K562 (cell line): Measurements from ENCODE around the gene CNDP2. TPM values are rescaled to one million over a fixed set of nuclear protein-coding genes. Genes with fewer than 3 reads are reported as not detected.

ENCODE experiments used
- FOXM1 ChIP-seq, 2 experiments: fragments of 450-650 bp in 1 of 2; sonication (generic) in 1 of 2; formaldehyde crosslinking in 1 of 2; IDR thresholded peaks; 2 replicates each; pipeline versions ENCODE4 v1.6.1 to v1.9.0; 2017 to 2022; ENCODE audit warnings: low read depth in 2 of 2, mild to moderate bottlenecking in 2 of 2, missing genetic modification reagents in 1 of 2, moderate library complexity in 1 of 2
- KAT2B ChIP-seq: IDR thresholded peaks from one replicate; pipeline ENCODE4 v1.6.1; 2012; ENCODE audit warnings: low read depth, mild to moderate bottlenecking, control low read depth, inconsistent platforms, low read length, moderate library complexity
- NR2C1 ChIP-seq, 2 experiments: fragments of 450-650 bp; IDR thresholded peaks; 2 replicates each; pipeline ENCODE4 v1.6.1; 2017; ENCODE audit warnings: mild to moderate bottlenecking in 2 of 2, antibody characterized with exemption in 1 of 2, inconsistent platforms in 1 of 2, missing compliant biosample characterization in 1 of 2, missing genetic modification characterization in 1 of 2
- PURB ChIP-seq: sonication (generic); formaldehyde crosslinking; IDR thresholded peaks from 2 replicates; pipeline ENCODE4 v1.9.0; 2021; ENCODE audit warnings: low read depth, mild to moderate bottlenecking, missing genetic modification reagents
- SRF ChIP-seq, 2 experiments: fragments of 250-450, 450-650 bp in 1 of 2; sonication (Bioruptor Pico) in 1 of 2; sonication (generic) in 1 of 2; formaldehyde crosslinking; IDR thresholded peaks; 2 replicates each; pipeline versions ENCODE4 v1.5.0 to v1.5.1; 2020 to 2022; ENCODE audit warnings: mild to moderate bottlenecking in 1 of 2, missing genetic modification reagents in 1 of 2
- TAL1 ChIP-seq: fragments of 450-650 bp; IDR thresholded peaks from 2 replicates; pipeline ENCODE4 v1.6.1; 2016; ENCODE audit warnings: mild to moderate bottlenecking
- ZNF146 ChIP-seq: IDR thresholded peaks from one replicate; pipeline ENCODE4 v1.6.1; 2018; ENCODE audit warnings: missing compliant biosample characterization; ENCODE audit not compliant: unreplicated experiment
- ZNF239 ChIP-seq: fragments of 250-450 bp; sonication (Bioruptor Pico); IDR thresholded peaks from 2 replicates; pipeline ENCODE4 v1.4.0; 2020; ENCODE audit warnings: mild to moderate bottlenecking
- ZNF551 ChIP-seq: fragments of 250-450 bp; sonication (Bioruptor Pico); IDR thresholded peaks from 2 replicates; pipeline ENCODE4 v1.5.0; 2021; ENCODE audit warnings: mild to moderate bottlenecking, moderate library complexity
- ZNF639 ChIP-seq, 2 experiments: fragments of 200-800 bp in 1 of 2; sonication (Bioruptor generic) in 1 of 2; sonication (generic) in 1 of 2; formaldehyde crosslinking in 1 of 2; IDR thresholded peaks in 1 of 2; conservative IDR thresholded peaks in 1 of 2; 2 replicates each; pipeline versions ENCODE4 v1.5.0 to v1.6.1; 2016 to 2020; ENCODE audit warnings: missing compliant biosample characterization in 1 of 2, missing genetic modification characterization in 1 of 2, missing genetic modification reagents in 1 of 2
- polyA plus RNA-seq, 8 experiments: library from polyadenylated mRNA; depleted of rRNA in 4 of 8; stranded (reverse) in 5 of 8; unstranded in 3 of 8; fragments of >200 nt; fragmentation: Nextera tagmentation in 2 of 8; fragmentation: Illumina TruSeq in 1 of 8; extraction: Ambion mirVana in 2 of 8; extraction: Trizol in 1 of 8; gene quantifications; 2 replicates each; pipeline versions ENCODE4 v1.2.1 to v1.2.3, GENCODE V29; 2011 to 2014; ENCODE audit warnings: inconsistent platforms in 1 of 8, missing spikeins in 1 of 8
- total RNA-seq, 7 experiments: library from RNA; depleted of rRNA in 6 of 7; stranded (reverse); fragments of >200 nt in 6 of 7; fragmentation: Illumina TruSeq in 2 of 7; extraction: Trizol in 2 of 7; gene quantifications; 2 replicates each; pipeline versions ENCODE4 v1.2.1 to v1.2.3, GENCODE V29; 2011 to 2021; ENCODE audit warnings: low replicate concordance in 1 of 7
- TF ChIP-seq, protein P1 (sequence below), 2 experiments: fragments of 250-450 bp in 1 of 2; fragments of 450-650 bp in 1 of 2; sonication (Bioruptor Pico) in 1 of 2; IDR thresholded peaks; 2 replicates each; pipeline versions ENCODE4 v1.6.1 to v1.8.0; 2016 to 2021; ENCODE audit warnings: mild to moderate bottlenecking in 2 of 2, moderate library complexity in 2 of 2, missing compliant biosample characterization in 1 of 2, missing genetic modification characterization in 1 of 2
- TF ChIP-seq, protein P2 (sequence below), 3 experiments: fragments of 200-800 bp in 1 of 3; sonication (Bioruptor generic) in 1 of 3; sonication (generic) in 1 of 3; formaldehyde crosslinking in 1 of 3; IDR thresholded peaks; 2 replicates each; pipeline versions ENCODE4 v1.6.1 to v1.8.0; 2016 to 2022; ENCODE audit warnings: mild to moderate bottlenecking in 2 of 3, missing compliant biosample characterization in 2 of 3, missing genetic modification characterization in 2 of 3, missing genetic modification reagents in 1 of 3
- TF ChIP-seq, protein P3 (sequence below): fragments of 250-450 bp; sonication (Bioruptor Pico); IDR thresholded peaks from 2 replicates; pipeline ENCODE4 v1.9.0; 2021; ENCODE audit warnings: mild to moderate bottlenecking

The CNDP2 gene
- total and polyA plus RNA-seq, 9 of the 15 experiments (the other 6 are each of a cell fraction or from before 2014, with no cell fraction given) = 34.1 to 128 (median 53.8) TPM

DNA sequence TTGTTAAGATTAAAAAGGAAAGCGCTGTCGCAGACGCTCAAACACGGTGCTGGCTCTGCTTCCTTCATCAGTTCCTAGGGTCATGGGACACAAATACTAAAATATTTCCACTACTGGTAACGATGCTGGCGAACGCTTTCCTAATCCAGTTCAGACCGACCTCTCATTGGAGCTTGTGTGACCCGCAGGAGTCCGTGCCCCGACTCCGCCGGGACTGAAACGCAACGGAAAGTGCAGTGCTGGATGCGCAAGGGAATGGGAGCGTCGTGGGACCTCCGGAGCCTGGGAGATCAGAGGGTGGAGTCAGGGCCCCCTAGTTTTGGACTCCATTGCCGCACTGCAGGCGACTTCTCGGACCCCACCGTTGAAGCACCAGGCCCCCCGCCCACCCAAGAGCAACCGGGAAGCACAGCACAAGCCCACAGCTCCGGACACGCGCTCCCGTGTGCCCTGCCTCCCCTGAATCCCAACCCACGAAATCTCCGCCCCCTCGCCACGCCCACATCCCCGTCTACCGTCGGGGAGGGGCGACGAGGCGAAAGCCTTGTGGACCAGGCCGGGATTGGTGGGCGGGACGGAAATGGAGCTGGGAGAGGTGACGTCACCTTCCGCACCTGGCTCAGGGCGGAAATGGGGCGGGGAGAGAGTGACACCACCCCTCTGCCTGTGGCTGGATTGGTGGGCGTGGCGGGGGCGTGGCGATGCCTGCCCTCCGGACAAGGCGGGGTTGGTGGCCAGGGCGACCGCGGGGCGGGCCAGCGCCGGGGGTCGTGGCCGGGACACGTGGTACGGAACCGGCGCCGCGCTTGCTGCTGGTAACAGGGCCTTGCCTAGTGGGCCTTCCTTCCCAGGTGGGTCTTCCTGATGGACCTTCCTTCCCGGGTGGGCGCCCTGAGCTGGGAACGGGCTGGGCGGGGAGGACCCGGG, at the start of gene CNDP2 (continued):
- no peak for TF ChIP-seq FOXM1 (IDR thresholded peaks at IDR 0.05; ENCODE audit: low read depth)
- no peak for TF ChIP-seq FOXM1 (CRISPR knock-in tag; IDR thresholded peaks at IDR 0.05; ENCODE audit: low read depth)
- TF ChIP-seq KAT2B = no peak
- TF ChIP-seq, protein P1, sequence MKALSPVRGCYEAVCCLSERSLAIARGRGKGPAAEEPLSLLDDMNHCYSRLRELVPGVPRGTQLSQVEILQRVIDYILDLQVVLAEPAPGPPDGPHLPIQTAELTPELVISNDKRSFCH (CRISPR knock-in tag; IDR thresholded peaks at IDR 0.05) = no peak
- TF ChIP-seq, protein P1 (tag; IDR thresholded peaks at IDR 0.05) = no peak
- no peak for TF ChIP-seq ZNF239 (CRISPR knock-in tag)
- no peak for TF ChIP-seq TAL1
- no peak for TF ChIP-seq PURB
- TF ChIP-seq NR2C1 (IDR thresholded peaks at IDR 0.05) = no peak
- TF ChIP-seq NR2C1 (tag; IDR thresholded peaks at IDR 0.05) = peak; percentile 17; the same call in 1 of the 2 replicates
- no peak for TF ChIP-seq ZNF146 (CRISPR knock-in tag)
- TF ChIP-seq, protein P2, sequence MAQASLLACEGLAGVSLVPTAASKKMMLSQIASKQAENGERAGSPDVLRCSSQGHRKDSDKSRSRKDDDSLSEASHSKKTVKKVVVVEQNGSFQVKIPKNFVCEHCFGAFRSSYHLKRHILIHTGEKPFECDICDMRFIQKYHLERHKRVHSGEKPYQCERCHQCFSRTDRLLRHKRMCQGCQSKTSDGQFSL (CRISPR knock-in tag; IDR thresholded peaks at IDR 0.05) = peak; percentile 53; the same call in 1 of the 2 replicates
- TF ChIP-seq, protein P2 (tag; IDR thresholded peaks at IDR 0.05) = no peak
- peak in 1 of 2 experiments; percentile 75; a peak in 1 of 4 replicates for TF ChIP-seq SRF (CRISPR knock-in tag; IDR thresholded peaks at IDR 0.05)
- no peak; a peak in 1 of 4 replicates for TF ChIP-seq ZNF639 (CRISPR knock-in tag; conservative IDR thresholded peaks at IDR 0.05 in 1 of 2, IDR thresholded peaks at IDR 0.05 in 1 of 2)
- TF ChIP-seq, protein P3, sequence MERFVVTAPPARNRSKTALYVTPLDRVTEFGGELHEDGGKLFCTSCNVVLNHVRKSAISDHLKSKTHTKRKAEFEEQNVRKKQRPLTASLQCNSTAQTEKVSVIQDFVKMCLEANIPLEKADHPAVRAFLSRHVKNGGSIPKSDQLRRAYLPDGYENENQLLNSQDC (CRISPR knock-in tag) = 0 out of 2 replicates have a peak, but pooled peaks have one; percentile 30
- no peak for TF ChIP-seq ZNF551 (CRISPR knock-in tag)
